Uterus (tissue), 4 donors: ENCODE data around the gene FLACC1. TPM values are rescaled to one million over a fixed set of nuclear protein-coding genes. Genes with fewer than 3 reads are reported as not detected.
"Not testable (repeated sequence)": the region's sequence is repeated elsewhere in the genome, so short reads cannot be mapped to it uniquely, and the experiment has no call there.

Source experiments
- DNase-seq, 2 donors: peaks; one replicate each; pipeline ENCODE4 v3.0.0-alpha.2; 2019 to 2020
- H3K27ac ChIP-seq, 2 donors: fragments of 200-600 bp; sonication (generic); 1 replicate in 1 of 2; 2 replicates in 1 of 2; pipeline ENCODE4 v1.5.1; 2016 to 2018
- H3K27me3 ChIP-seq, 2 donors: fragments of 200-600 bp; sonication (generic); one replicate each; pipeline ENCODE4 v1.5.1; 2018 to 2019; ENCODE audit warnings: control low read depth in 1 of 2
- H3K36me3 ChIP-seq, 2 donors: fragments of 200-600 bp; sonication (generic); one replicate each; pipeline ENCODE4 v1.5.1; 2019; ENCODE audit warnings: control low read depth in 1 of 2
- H3K4me1 ChIP-seq, 2 donors: fragments of 200-600 bp; sonication (generic); one replicate each; pipeline ENCODE4 v1.5.1; 2018 to 2019; ENCODE audit warnings: control low read depth in 1 of 2
- H3K4me3 ChIP-seq, 2 donors: fragments of 200-600 bp; sonication (generic); 1 replicate in 1 of 2; 2 replicates in 1 of 2; pipeline ENCODE4 v1.5.1; 2018 to 2019; ENCODE audit warnings: mild to moderate bottlenecking in 1 of 2
- H3K9me3 ChIP-seq, 2 donors: fragments of 200-600 bp; sonication (generic); one replicate each; pipeline ENCODE4 v1.5.1; 2019; ENCODE audit warnings: control low read depth in 1 of 2
- CTCF ChIP-seq, 4 experiments: fragments of 200-600 bp in 2 of 4; fragments of 450-650 bp in 2 of 4; sonication (generic) in 2 of 4; IDR thresholded peaks; one replicate each; pipeline ENCODE4 v1.5.1; 2016 to 2019; ENCODE audit warnings: antibody characterized with exemption in 4 of 4, mild to moderate bottlenecking in 2 of 4, moderate library complexity in 1 of 4
- POLR2A ChIP-seq, 2 donors: fragments of 450-650 bp; IDR thresholded peaks; one replicate each; pipeline ENCODE4 v1.6.1; 2016; ENCODE audit warnings: antibody characterized with exemption in 2 of 2, mild to moderate bottlenecking in 1 of 2, moderate library complexity in 1 of 2
- intact Hi-C: fragments of 100-400 bp; cut with DNase I; formaldehyde crosslinking; loops from one replicate; pipeline ENCODE4 v1.15.1; 2023; ENCODE audit warnings: low total_unique reads
- total RNA-seq, 4 donors: library from RNA; depleted of rRNA in 3 of 4; stranded (reverse); fragments of >200 nt in 3 of 4; gene quantifications; one replicate each; pipeline versions ENCODE4 v1.1.0 to v1.2.4, GENCODE V29; 2014 to 2023
- donor health status: DM: yes; HTN: yes; CAD: no.

The FLACC1 gene
- total RNA-seq, 4 donors from 2014 or later: 0.26 to 2.0 (median 1.5) TPM; not detected in 1

DNA sequence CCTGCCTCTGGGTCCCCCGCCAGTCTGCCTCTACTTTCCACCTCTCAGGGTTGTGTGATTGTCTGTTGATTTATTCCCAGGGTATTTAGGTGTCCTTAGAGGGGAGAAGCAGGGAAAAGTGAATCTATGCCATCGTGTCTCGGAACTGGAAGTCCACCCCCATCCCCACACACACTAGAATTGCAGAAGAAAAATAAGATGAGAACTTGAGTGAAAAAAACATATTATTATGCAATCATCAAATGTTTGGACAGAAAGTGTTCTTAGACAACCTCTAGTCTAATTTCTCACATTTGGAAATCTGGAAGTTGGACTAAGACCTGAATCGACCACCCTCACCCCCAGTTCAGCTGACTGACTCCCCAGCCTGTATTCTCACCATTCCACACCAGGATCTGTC, 110.9 kb downstream of the FLACC1 start:
- H3K9me3 ChIP-seq: no peaks in the 10 kb centered on the region
- no peak overlapping the region for H3K27ac ChIP-seq
- no peaks in the 10 kb centered on the region for H3K36me3 ChIP-seq
- intact Hi-C loops: no loop called here
- no peaks in the 10 kb centered on the region for H3K4me1 ChIP-seq
- H3K27me3 ChIP-seq: no peaks in the 10 kb centered on the region
- TF ChIP-seq POLR2A (IDR thresholded peaks at IDR 0.05): no peak
- TF ChIP-seq CTCF (IDR thresholded peaks at IDR 0.05): no peak
- DNase-seq: no peak
- no peak overlapping the region for H3K4me3 ChIP-seq

GRCh38 chr2:201244829-201245228, 112.3 kb downstream of the FLACC1 start:
- no peaks in the 10 kb centered on the region for H3K36me3 ChIP-seq
- no peaks in the 10 kb centered on the region for H3K4me1 ChIP-seq
- no peaks in the 10 kb centered on the region for H3K27me3 ChIP-seq
- H3K4me3 ChIP-seq: no peak overlapping the region
- no peak overlapping the region for H3K27ac ChIP-seq
- DNase-seq: no peak
- TF ChIP-seq POLR2A (IDR thresholded peaks at IDR 0.05): no peak
- TF ChIP-seq CTCF (IDR thresholded peaks at IDR 0.05): no peak
- intact Hi-C loops: no loop called here
- H3K9me3 ChIP-seq: no peaks in the 10 kb centered on the region

DNA sequence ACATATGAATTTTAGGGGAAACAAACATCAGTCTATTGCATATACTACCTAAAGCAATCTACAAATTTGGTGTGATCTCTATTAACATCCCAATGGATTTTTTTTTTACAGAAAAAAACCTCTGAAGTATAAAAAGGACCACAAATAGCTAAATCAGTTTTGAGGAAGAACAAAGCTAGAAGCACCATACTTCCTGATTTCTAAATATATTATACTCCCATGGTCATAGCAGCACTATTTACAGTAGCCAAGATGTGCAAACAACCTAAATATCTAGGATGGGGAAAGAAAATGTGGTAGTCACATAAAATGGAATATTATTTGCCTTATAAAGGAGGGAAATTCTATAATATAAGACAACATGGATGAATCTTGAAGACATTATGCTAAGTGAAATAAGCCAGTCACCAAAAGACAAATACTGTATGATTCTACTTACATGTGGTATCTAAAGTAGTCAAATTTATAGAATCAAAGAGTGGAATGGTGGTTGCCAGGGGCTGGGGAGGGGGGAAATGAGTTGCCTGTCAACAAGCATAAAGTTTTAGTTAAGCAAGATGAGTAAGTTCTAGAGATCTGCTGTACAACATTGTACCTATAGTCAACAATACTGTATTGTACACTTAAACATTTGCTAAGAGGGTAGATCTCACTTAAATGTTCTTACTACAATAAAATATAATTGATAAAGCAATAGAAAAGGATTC, 114.4 kb downstream of the FLACC1 start:
- intact Hi-C loops: no loop called here
- Histone ChIP-seq H3K9me3 (no peaks in the 10 kb centered on the region), H3K36me3 (no peaks in the 10 kb centered on the region), H3K27me3 (no peaks in the 10 kb centered on the region), H3K27ac (no peak overlapping the region), H3K4me3 (no peak overlapping the region), H3K4me1 (no peaks in the 10 kb centered on the region)
- TF ChIP-seq CTCF (IDR thresholded peaks at IDR 0.05) (no peak), POLR2A (IDR thresholded peaks at IDR 0.05) (no peak)
- no peak for DNase-seq

DNA sequence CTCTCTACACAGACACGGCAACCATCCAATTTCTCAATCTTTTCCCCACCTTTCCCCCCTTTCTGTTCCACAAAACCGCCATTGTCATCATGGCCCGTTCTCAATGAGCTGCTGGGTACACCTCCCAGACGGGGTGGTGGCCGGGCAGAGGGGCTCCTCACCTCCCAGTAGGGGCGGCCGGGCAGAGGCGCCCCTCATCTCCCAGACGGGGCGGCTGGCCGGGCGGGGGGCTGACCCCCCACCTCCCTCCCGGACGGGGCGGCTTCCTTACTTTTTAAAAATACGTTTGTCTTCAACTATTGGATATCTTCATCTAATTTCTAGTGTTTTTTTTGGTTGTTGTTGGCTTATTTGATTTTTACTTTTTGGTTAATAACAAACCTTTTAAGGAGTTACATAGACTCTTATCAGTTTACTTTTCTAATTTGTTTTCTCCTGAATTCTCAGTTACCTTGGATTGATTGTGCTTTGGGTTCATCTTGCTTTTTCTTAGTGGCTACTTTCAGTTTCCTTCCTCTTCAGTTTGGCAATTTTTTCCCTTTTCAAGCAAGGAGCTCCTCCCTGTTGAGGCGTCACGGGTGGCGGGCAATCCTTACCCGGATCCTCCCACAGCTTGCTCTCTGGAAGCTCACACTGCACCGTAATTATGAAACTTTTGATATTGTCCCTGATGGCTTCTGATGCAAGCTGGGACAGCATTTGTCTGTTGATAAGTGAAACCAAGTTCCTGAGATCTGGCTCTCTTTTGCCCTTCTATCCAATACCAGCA, 117.8 kb downstream of the FLACC1 start:
- H3K36me3 ChIP-seq, intact Hi-C loops, H3K4me1 ChIP-seq, H3K27me3 ChIP-seq, H3K9me3 ChIP-seq, H3K4me3 ChIP-seq: not testable (repeated sequence)
- DNase-seq: peak; percentile 49 to 59
- H3K27ac ChIP-seq: peak overlapping the region; percentile 10 to 40

Other genes with a start within 250 kb of the FLACC1 start
- gene CFLAR, start 241.2 kb downstream of the FLACC1 start, total RNA-seq: 100 to 1,000 TPM; 176 to 217 (median 201) TPM
- 10 to 100 TPM in 2 of 4 donors, 1 to 10 TPM in 2; 1.8 to 21.6 (median 11.7) TPM for gene CASP10, start 174.2 kb downstream of the FLACC1 start, total RNA-seq
- 100 to 1,000 TPM in 1 of 4 donors, 10 to 100 TPM in 2, 1 to 10 TPM in 1; 2.6 to 111 (median 20.7) TPM for gene CASP8, start 96.8 kb downstream of the FLACC1 start, total RNA-seq
- 10 to 100 TPM; 31.8 to 54.9 (median 38.2) TPM for gene TRAK2, start 94.1 kb upstream of the FLACC1 start, total RNA-seq
- 10 to 100 TPM in 3 of 4 donors, 1 to 10 TPM in 1; 5.4 to 27.2 (median 22.0) TPM for gene STRADB, start 94.4 kb upstream of the FLACC1 start, total RNA-seq